Duodenal mucosa (tissue), 2 donors: ENCODE data around the gene AP3S1.

Experiments used
- H3K27ac ChIP-seq: one replicate; pipeline ENCODE4 v1.7.0; 2013; ENCODE audit warnings: low read depth, low read length
- H3K27me3 ChIP-seq, 2 donors: one replicate each; pipeline ENCODE4 v1.7.0; 2013; ENCODE audit warnings: low read length in 2 of 2, control low read depth in 1 of 2; ENCODE audit not compliant: insufficient read depth in 2 of 2, control insufficient read depth in 1 of 2
- H3K36me3 ChIP-seq, 2 donors: one replicate each; pipeline ENCODE4 v1.7.0; 2013; ENCODE audit warnings: low read length in 2 of 2, control low read depth in 1 of 2; ENCODE audit not compliant: insufficient read depth in 2 of 2, control insufficient read depth in 1 of 2
- H3K4me1 ChIP-seq, 2 donors: one replicate each; pipeline ENCODE4 v1.7.0; 2013; ENCODE audit warnings: low read length in 2 of 2, control low read depth in 1 of 2; ENCODE audit not compliant: insufficient read depth in 2 of 2, control insufficient read depth in 1 of 2
- H3K4me3 ChIP-seq, 2 donors: one replicate each; pipeline ENCODE4 v1.7.0; 2013; ENCODE audit warnings: low read length in 2 of 2, low read depth in 1 of 2
- H3K9ac ChIP-seq, 2 donors: one replicate each; pipeline ENCODE4 v1.7.0; 2013; ENCODE audit warnings: low read length in 2 of 2, low read depth in 1 of 2
- H3K9me3 ChIP-seq, 2 donors: one replicate each; pipeline ENCODE4 v1.7.0; 2013; ENCODE audit warnings: low read length in 2 of 2, control low read depth in 1 of 2; ENCODE audit not compliant: control insufficient read depth in 1 of 2

The AP3S1 gene

GRCh38 chr5:115934388-115934974 is 92.7 kb downstream of the AP3S1 start:
- H3K4me1 ChIP-seq, result no peaks in the 10 kb centered on the region
- H3K9ac ChIP-seq, result no peak overlapping the region
- no peak overlapping the region for H3K27ac ChIP-seq
- no peaks in the 10 kb centered on the region for H3K36me3 ChIP-seq
- H3K27me3 ChIP-seq, result no peaks in the 10 kb centered on the region
- H3K4me3 ChIP-seq, result no peak overlapping the region
- no peaks in the 10 kb centered on the region for H3K9me3 ChIP-seq

GRCh38 chr5:115936031-115936430 is 94.3 kb downstream of the AP3S1 start:
- H3K4me3 ChIP-seq, result no peak overlapping the region
- no peaks in the 10 kb centered on the region for H3K27me3 ChIP-seq
- no peaks in the 10 kb centered on the region for H3K9me3 ChIP-seq
- no peak overlapping the region for H3K9ac ChIP-seq
- no peaks in the 10 kb centered on the region for H3K36me3 ChIP-seq
- H3K27ac ChIP-seq, result no peak overlapping the region
- peaks cover 0 to 4% of the 10 kb centered on the region in 2 donors for H3K4me1 ChIP-seq

- no peak overlapping the region for H3K4me3 ChIP-seq
- H3K27me3 ChIP-seq, result no peaks in the 10 kb centered on the region
- H3K9me3 ChIP-seq, result no peaks in the 10 kb centered on the region
- peaks cover 0 to 4% of the 10 kb centered on the region in 2 donors for H3K4me1 ChIP-seq
- no peak overlapping the region for H3K27ac ChIP-seq
- no peaks in the 10 kb centered on the region for H3K36me3 ChIP-seq
- no peak overlapping the region for H3K9ac ChIP-seq
Measured at GRCh38 chr5:115939059-115939458, 97.3 kb downstream of the AP3S1 start.

- Histone ChIP-seq H3K9me3 (no peaks in the 10 kb centered on the region), H3K9ac (no peak overlapping the region), H3K36me3 (no peaks in the 10 kb centered on the region), H3K4me3 (no peak overlapping the region), H3K27me3 (no peaks in the 10 kb centered on the region), H3K4me1 (peaks cover 0 to 4% of the 10 kb centered on the region in 2 donors), H3K27ac (no peak overlapping the region)
Measured at GRCh38 chr5:115940080-115940810, 98.5 kb downstream of the AP3S1 start.

GRCh38 chr5:115941051-115941675 is 99.4 kb downstream of the AP3S1 start:
- Histone ChIP-seq H3K27ac (no peak overlapping the region), H3K36me3 (no peaks in the 10 kb centered on the region), H3K9ac (no peak overlapping the region), H3K27me3 (no peaks in the 10 kb centered on the region), H3K4me1 (peaks cover 0 to 4% of the 10 kb centered on the region in 2 donors), H3K9me3 (no peaks in the 10 kb centered on the region), H3K4me3 (no peak overlapping the region)

GRCh38 chr5:115944501-115944900 is 102.8 kb downstream of the AP3S1 start:
- no peaks in the 10 kb centered on the region for H3K36me3 ChIP-seq
- H3K9me3 ChIP-seq, result no peaks in the 10 kb centered on the region
- H3K27ac ChIP-seq, result no peak overlapping the region
- H3K4me1 ChIP-seq, result peaks cover 0 to 4% of the 10 kb centered on the region in 2 donors
- H3K4me3 ChIP-seq, result no peak overlapping the region
- no peak overlapping the region for H3K9ac ChIP-seq
- H3K27me3 ChIP-seq, result no peaks in the 10 kb centered on the region

DNA sequence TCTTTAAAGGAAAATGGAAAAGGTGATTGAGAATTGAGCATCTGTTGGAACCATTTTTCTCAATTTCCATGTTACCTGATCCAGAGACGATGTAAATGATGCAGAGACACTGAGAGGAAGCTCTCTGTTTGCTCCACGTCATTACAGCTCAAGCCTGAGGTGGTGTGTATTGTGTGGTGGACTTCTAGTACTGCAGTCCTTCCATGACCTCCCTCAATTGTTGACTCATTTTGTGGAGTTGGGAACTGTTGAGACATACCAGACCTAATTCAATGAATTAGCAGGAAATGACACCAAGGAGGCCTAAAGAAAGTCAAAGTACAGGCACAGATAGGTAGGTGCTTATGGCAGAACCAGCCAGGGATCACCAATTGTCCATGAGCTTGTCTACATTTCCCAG is 104.9 kb downstream of the AP3S1 start:
- H3K9me3 ChIP-seq, result no peaks in the 10 kb centered on the region
- H3K27ac ChIP-seq, result no peak overlapping the region
- H3K4me3 ChIP-seq, result no peak overlapping the region
- no peaks in the 10 kb centered on the region for H3K36me3 ChIP-seq
- no peak overlapping the region for H3K9ac ChIP-seq
- no peaks in the 10 kb centered on the region for H3K4me1 ChIP-seq
- H3K27me3 ChIP-seq, result no peaks in the 10 kb centered on the region

- H3K9ac ChIP-seq, result no peak overlapping the region
- no peaks in the 10 kb centered on the region for H3K9me3 ChIP-seq
- no peaks in the 10 kb centered on the region for H3K36me3 ChIP-seq
- H3K4me3 ChIP-seq, result no peak overlapping the region
- no peak overlapping the region for H3K27ac ChIP-seq
- H3K27me3 ChIP-seq, result no peaks in the 10 kb centered on the region
- no peaks in the 10 kb centered on the region for H3K4me1 ChIP-seq
Measured at GRCh38 chr5:115947260-115947659, 105.5 kb downstream of the AP3S1 start.

DNA sequence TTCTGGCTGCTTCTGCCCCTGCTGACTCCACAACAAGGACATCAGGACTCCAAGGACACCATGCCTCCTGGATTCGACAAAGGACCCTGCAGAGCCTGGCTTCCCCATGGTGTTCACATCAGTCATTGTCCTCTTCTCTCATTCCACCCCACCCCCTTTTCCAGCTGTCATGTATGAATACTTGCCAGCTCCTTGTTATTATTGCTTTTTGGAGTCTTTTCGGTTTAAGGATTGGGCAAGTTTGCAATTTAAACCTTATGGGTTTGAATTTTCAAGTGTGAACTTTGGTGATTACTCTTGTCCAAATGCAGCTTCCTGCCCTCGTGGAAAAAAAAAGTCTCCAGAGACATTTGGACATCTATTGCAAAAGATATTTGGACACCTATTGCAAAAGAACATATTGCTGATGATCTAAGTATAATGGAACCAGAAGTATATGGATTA is 106.4 kb downstream of the AP3S1 start:
- Histone ChIP-seq H3K4me3 (no peak overlapping the region), H3K27me3 (no peaks in the 10 kb centered on the region), H3K27ac (no peak overlapping the region), H3K36me3 (no peaks in the 10 kb centered on the region), H3K9me3 (no peaks in the 10 kb centered on the region), H3K4me1 (no peaks in the 10 kb centered on the region), H3K9ac (no peak overlapping the region)

- H3K9ac ChIP-seq, result no peak overlapping the region
- no peak overlapping the region for H3K4me3 ChIP-seq
- H3K27me3 ChIP-seq, result peaks cover 0 to 4% of the 10 kb centered on the region in 2 donors
- no peak overlapping the region for H3K27ac ChIP-seq
- H3K9me3 ChIP-seq, result no peaks in the 10 kb centered on the region
- H3K4me1 ChIP-seq, result no peaks in the 10 kb centered on the region
- no peaks in the 10 kb centered on the region for H3K36me3 ChIP-seq
Measured at GRCh38 chr5:115949096-115949495, 107.4 kb downstream of the AP3S1 start.
